ENCODE measurements around the gene NPRL2. TPM values are rescaled to one million over a fixed set of nuclear protein-coding genes. Genes with fewer than 3 reads are reported as not detected.
A peak's percentile ranks its signal among the peaks of the same experiment; 100 is the strongest.

The NPRL2 gene
- total and polyA plus RNA-seq, 2 of the 13 experiments (the other 11 are each of a cell fraction or from before 2014, with no cell fraction given): 30.6 to 51.4 TPM

GRCh38 chr3:50303013-50303815 is 47.4 kb downstream of the NPRL2 start, which contains the start of gene HYAL1 (continued):
- TF ChIP-seq ETS1 (CRISPR knock-in tag; IDR thresholded peaks at IDR 0.05): no peak
- peak; percentile 68; the same call in 1 of the 2 replicates for TF ChIP-seq ZNF414 (CRISPR knock-in tag; IDR thresholded peaks at IDR 0.05)
- TF ChIP-seq ZNF256 (CRISPR knock-in tag; conservative IDR thresholded peaks at IDR 0.05): peak; percentile 86; the same call in 1 of the 2 replicates
- 0 out of 2 replicates have a peak, but pooled peaks have one; percentile 67 for TF ChIP-seq RNF219 (CRISPR knock-in tag; IDR thresholded peaks at IDR 0.05)
- TF ChIP-seq ZBTB2 (CRISPR knock-in tag; IDR thresholded peaks at IDR 0.05; ENCODE audit: low read depth): no peak
- peak; percentile 79 for TF ChIP-seq CCDC6 (CRISPR knock-in tag; IDR thresholded peaks at IDR 0.05)
- TF ChIP-seq ZXDC (CRISPR knock-in tag; IDR thresholded peaks at IDR 0.05): no peak; the same call in none of the 2 replicates
- no peak for TF ChIP-seq ZNF619 (CRISPR knock-in tag; IDR thresholded peaks at IDR 0.05)
- TF ChIP-seq NKX3-1 (CRISPR knock-in tag; IDR thresholded peaks at IDR 0.05): no peak
- TF ChIP-seq HNF4A (CRISPR knock-in tag; IDR thresholded peaks at IDR 0.05): peak; percentile 39; the same call in 1 of the 2 replicates
- no peak for TF ChIP-seq TCF7 (IDR thresholded peaks at IDR 0.05; ENCODE audit: low read depth)
- peak; percentile 85 for TF ChIP-seq PITX1 (CRISPR knock-in tag; IDR thresholded peaks at IDR 0.05)
- no peak; the same call in 1 of the 2 replicates for TF ChIP-seq TGIF2 (CRISPR knock-in tag; IDR thresholded peaks at IDR 0.05)
- TF ChIP-seq PREB (CRISPR knock-in tag; IDR thresholded peaks at IDR 0.05): 0 out of 2 replicates have a peak, but pooled peaks have one; percentile 37
- TF ChIP-seq HOXA9 (CRISPR knock-in tag; IDR thresholded peaks at IDR 0.05; ENCODE audit: borderline replicate concordance): no peak
- TF ChIP-seq MAFK (conservative IDR thresholded peaks at IDR 0.05 in 1 of 2, IDR thresholded peaks at IDR 0.05 in 1 of 2; ENCODE audit: low read length in 2 of 2): no peak
- peak; percentile 91 for TF ChIP-seq REPIN1 (CRISPR knock-in tag; IDR thresholded peaks at IDR 0.05; ENCODE audit: borderline replicate concordance, low read depth)
- 0 out of 2 replicates have a peak, but pooled peaks have one; percentile 16 for TF ChIP-seq NFKB2 (CRISPR knock-in tag; IDR thresholded peaks at IDR 0.05; ENCODE audit: borderline replicate concordance)
- no peak for TF ChIP-seq ZNF496 (CRISPR knock-in tag; IDR thresholded peaks at IDR 0.05; ENCODE audit: insufficient replicate concordance)

All from HepG2 (cell line).